Liver (tissue), 9 donors: Measurements from ENCODE around the gene DLGAP4. TPM values are rescaled to one million over a fixed set of nuclear protein-coding genes. Genes with fewer than 3 reads are reported as not detected.

Experiments used
- DNase-seq: peaks from one replicate; pipeline ENCODE4 v3.0.0-alpha.2; 2017; ENCODE audit warnings: low spot score
- H3K27ac ChIP-seq, 2 donors: one replicate each; pipeline ENCODE4 v1.7.0; 2013; ENCODE audit warnings: inconsistent platforms in 2 of 2, low read length in 2 of 2, control low read depth in 1 of 2, low read depth in 1 of 2, mild to moderate bottlenecking in 1 of 2
- H3K27me3 ChIP-seq, 4 donors: one replicate each; pipeline versions ENCODE4 v1.6.1 to v1.7.0; 2013; ENCODE audit warnings: low read length in 3 of 4, inconsistent platforms in 1 of 4, mild to moderate bottlenecking in 1 of 4, moderate library complexity in 1 of 4; ENCODE audit not compliant: control insufficient read depth in 4 of 4, insufficient read depth in 4 of 4
- H3K36me3 ChIP-seq, 4 donors: one replicate each; pipeline versions ENCODE4 v1.6.1 to v1.7.0; 2013; ENCODE audit warnings: low read length in 3 of 4, mild to moderate bottlenecking in 3 of 4, low read depth in 1 of 4, moderate library complexity in 1 of 4; ENCODE audit not compliant: control insufficient read depth in 4 of 4, insufficient read depth in 3 of 4
- H3K4me1 ChIP-seq, 4 donors: one replicate each; pipeline versions ENCODE4 v1.6.1 to v1.7.0; 2013; ENCODE audit warnings: low read length in 3 of 4, mild to moderate bottlenecking in 3 of 4, moderate library complexity in 1 of 4; ENCODE audit not compliant: control insufficient read depth in 4 of 4, insufficient read depth in 4 of 4
- H3K4me3 ChIP-seq, 3 donors: one replicate each; pipeline versions ENCODE4 v1.6.1 to v1.7.0; 2013; ENCODE audit warnings: low read length in 3 of 3, control low read depth in 1 of 3, low read depth in 1 of 3, mild to moderate bottlenecking in 1 of 3
- H3K9ac ChIP-seq, 2 donors: one replicate each; pipeline ENCODE4 v1.7.0; 2013; ENCODE audit warnings: low read length in 2 of 2, mild to moderate bottlenecking in 2 of 2, moderate library complexity in 2 of 2, control low read depth in 1 of 2, low read depth in 1 of 2
- H3K9me3 ChIP-seq, 4 donors: one replicate each; pipeline versions ENCODE4 v1.6.1 to v1.7.0; 2013; ENCODE audit warnings: low read length in 3 of 4; ENCODE audit not compliant: control insufficient read depth in 4 of 4
- ATF3 ChIP-seq: IDR thresholded peaks from 2 replicates; pipeline ENCODE4 v1.6.1; 2016; ENCODE audit warnings: antibody characterized with exemption
- CTCF ChIP-seq: fragments of 150-350 bp; IDR thresholded peaks from 2 replicates; pipeline ENCODE4 v1.5.1; 2017; ENCODE audit warnings: improper control_type of control experiment, low read depth, low read length; ENCODE audit not compliant: missing input control
- FOXA1 ChIP-seq: IDR thresholded peaks from 2 replicates; pipeline ENCODE4 v1.6.1; 2016; ENCODE audit warnings: antibody characterized with exemption
- GABPA ChIP-seq, 2 donors: IDR thresholded peaks in 1 of 2; conservative IDR thresholded peaks in 1 of 2; 2 replicates each; pipeline ENCODE4 v1.6.1; 2016; ENCODE audit warnings: antibody characterized with exemption in 2 of 2, mild to moderate bottlenecking in 1 of 2, moderate library complexity in 1 of 2
- HNF4A ChIP-seq, 2 donors: conservative IDR thresholded peaks; 2 replicates each; pipeline ENCODE4 v1.6.1; 2016; ENCODE audit warnings: antibody characterized with exemption in 2 of 2, mild to moderate bottlenecking in 2 of 2
- HNF4G ChIP-seq: IDR thresholded peaks from 2 replicates; pipeline ENCODE4 v1.6.1; 2016; ENCODE audit warnings: antibody characterized with exemption
- JUND ChIP-seq, 2 donors: IDR thresholded peaks; 2 replicates each; pipeline ENCODE4 v1.6.1; 2016; ENCODE audit warnings: antibody characterized with exemption in 2 of 2
- RAD21 ChIP-seq, 2 donors: IDR thresholded peaks; 2 replicates each; pipeline ENCODE4 v1.6.1; 2016; ENCODE audit warnings: antibody characterized with exemption in 2 of 2, mild to moderate bottlenecking in 2 of 2
- REST ChIP-seq: IDR thresholded peaks from 2 replicates; pipeline ENCODE4 v1.6.1; 2016; ENCODE audit warnings: antibody characterized with exemption, mild to moderate bottlenecking
- SP1 ChIP-seq: IDR thresholded peaks from 2 replicates; pipeline ENCODE4 v1.6.1; 2018; ENCODE audit warnings: antibody characterized with exemption, mild to moderate bottlenecking
- WGBS: extraction: QIAGEN DNeasy Blood & Tissue Kit; methylation state at CpG from one replicate; pipeline ENCODE4 v1.1.7; 2013; 5-methylcytosine and 5-hydroxymethylcytosine counted together
- polyA plus RNA-seq, 2 donors: library from polyadenylated mRNA; stranded (reverse) in 1 of 2; unstranded in 1 of 2; fragments of 200-250 nt in 1 of 2; fragments of >200 nt in 1 of 2; fragmentation: Nextera tagmentation in 1 of 2; extraction: Ambion mirVana in 1 of 2; gene quantifications; one replicate each; pipeline versions ENCODE4 v1.2.1 to v1.2.3, GENCODE V29; 2013 to 2015
- total RNA-seq, 2 donors: library from RNA; depleted of rRNA; stranded (reverse); fragments of >200 nt; gene quantifications; one replicate each; pipeline ENCODE4 v1.2.3, GENCODE V29; 2014
- donor health status: healthy.
- donor health status: healthy.
- donor health status: healthy.
- donor health status: healthy.
- donor health status: healthy.

DLGAP4 gene
- total and polyA plus RNA-seq, 4 donors = 2.9 to 18.7 (median 11.2) TPM

GRCh38 chr20:36569847-36570429 lies 263.8 kb downstream of the DLGAP4 start (continued):
- no peak for TF ChIP-seq CTCF

GRCh38 chr20:36571564-36572504 lies 265.7 kb downstream of the DLGAP4 start:
- peak; percentile 37 for DNase-seq
- peaks cover 6 to 24% (median 14%) of the 10 kb centered on the region in 4 donors for H3K4me1 ChIP-seq
- no peaks in the 10 kb centered on the region for H3K36me3 ChIP-seq
- TF ChIP-seq GABPA (IDR thresholded peaks at IDR 0.05 in 1 of 2, conservative IDR thresholded peaks at IDR 0.05 in 1 of 2) (no peak), JUND (IDR thresholded peaks at IDR 0.05) (no peak), HNF4G (no peak), RAD21 (IDR thresholded peaks at IDR 0.05) (no peak), ATF3 (no peak), REST (no peak)
- H3K4me3 ChIP-seq = no peak overlapping the region
- H3K9me3 ChIP-seq = no peaks in the 10 kb centered on the region
- no peaks in the 10 kb centered on the region for H3K27me3 ChIP-seq
- 83% methylated on average over 17 of the region's 17 CpGs for WGBS
- peak overlapping the region in 1 of 2 donors; percentile 65 for H3K9ac ChIP-seq
- H3K27ac ChIP-seq = peak overlapping the region; percentile 89 to 98

GRCh38 chr20:36572701-36573102 lies 266.6 kb downstream of the DLGAP4 start:
- Histone ChIP-seq H3K9ac (peak overlapping the region; percentile 65 to 69), H3K4me1 (peaks cover 6 to 24% (median 14%) of the 10 kb centered on the region in 4 donors), H3K27ac (peak overlapping the region; percentile 89 to 98), H3K36me3 (no peaks in the 10 kb centered on the region), H3K4me3 (peak overlapping the region; percentile 44 to 88 (median 56)), H3K9me3 (no peaks in the 10 kb centered on the region), H3K27me3 (no peaks in the 10 kb centered on the region)
- TF ChIP-seq HNF4A (conservative IDR thresholded peaks at IDR 0.05) (peak in 1 of 2 donors; percentile 26), CTCF (no peak), SP1 (peak; percentile 9), FOXA1 (no peak), ATF3 (no peak)
- WGBS = 7% methylated on average over 20 of the region's 20 CpGs
- DNase-seq = peak; percentile 51
